ENCODE data around the gene TYMP. TPM values are rescaled to one million over a fixed set of nuclear protein-coding genes. Genes with fewer than 3 reads are reported as not detected.

TYMP gene
- total and polyA plus RNA-seq, 2 donors (not counting 3 experiments of a cell fraction or from before 2014, with no cell fraction given) = 2.0 to 2.4 TPM

GRCh38 chr22:50578776-50579310, 49.0 kb upstream of the TYMP start:
- POLR2A ChIA-PET = no interaction called here
- no peak overlapping the region for H3K27ac ChIP-seq (ENCODE audit: insufficient read depth, low read depth, low read length)
- no peak for FAIRE-seq
- intact Hi-C loops (cut with micrococcal nuclease) = loop anchor here (5.0 kb wide), 1 partner anchor 93 kb away; the partner anchor contains the start of gene SHANK3
- dilution Hi-C loops (cut with MboI; ENCODE audit: extremely low pct_ligation_motif_present, low sequenced_read_pairs) = no loop called here
- H3K79me2 ChIP-seq (ENCODE audit: control insufficient read depth, insufficient read depth, low read length) = peaks cover 8% of the 10 kb centered on the region
- H3K4me2 ChIP-seq (ENCODE audit: insufficient read depth, low read length) = no peak overlapping the region
- H3K4me1 ChIP-seq (ENCODE audit: control insufficient read depth, extremely low read depth, insufficient read depth, low read length) = peaks cover 13% of the 10 kb centered on the region
- H3K9me3 ChIP-seq (replicated peaks; ENCODE audit: control insufficient read depth, insufficient read depth, low read length) = no peaks in the 10 kb centered on the region
- TF ChIP-seq MYC (IDR thresholded peaks at IDR 0.05; ENCODE audit: low read depth, low read length) (no peak), JUN (IDR thresholded peaks at IDR 0.05; ENCODE audit: borderline replicate concordance, insufficient read depth, insufficient read length, low read depth) (no peak), POLR2AphosphoS5 (IDR thresholded peaks at IDR 0.05; ENCODE audit: insufficient read depth, low read depth, low read length) (no peak), GATA2 (IDR thresholded peaks at IDR 0.05; ENCODE audit: insufficient read depth, insufficient read length, low read depth, low read length) (no peak), CTCF (IDR thresholded peaks at IDR 0.05; ENCODE audit: extremely low read depth in 1 of 2, insufficient read depth in 1 of 2, low read depth in 1 of 2, low read length in 2 of 2) (no peak), FOS (IDR thresholded peaks at IDR 0.05; ENCODE audit: borderline replicate concordance, insufficient read depth, low read length) (no peak)
- BruUV-seq (replicated peaks) = no TSS peak
- CTCF ChIA-PET = interaction anchor here (0.8 to 5.2 kb wide), 3 partner anchors 16 to 63 kb away, joined by 3 to 91 read pairs (median 3); partner anchors contain the start of gene SYCE3
- DNase-seq (ENCODE audit: low read depth, low spot score) = no peak
- peaks cover 0 to 7% of the 10 kb centered on the region in 2 experiments for H3K36me3 ChIP-seq (ENCODE audit: control insufficient read depth in 2 of 2, extremely low read depth in 1 of 2, insufficient read depth in 2 of 2, low read length in 2 of 2)
- H3K27me3 ChIP-seq (ENCODE audit: control insufficient read depth in 2 of 2, insufficient read depth in 2 of 2, low read length in 2 of 2) = no peaks in the 10 kb centered on the region
- no peak overlapping the region for H3K9ac ChIP-seq (replicated peaks; ENCODE audit: extremely low read depth, insufficient read depth, low read length)
- H2AFZ ChIP-seq (ENCODE audit: low read depth, low read length) = no peak overlapping the region
- no peak overlapping the region for H3K4me3 ChIP-seq (replicated peaks in 1 of 3; ENCODE audit: insufficient read depth in 1 of 3, low read depth in 1 of 3, low read length in 3 of 3)
- H4K20me1 ChIP-seq (replicated peaks; ENCODE audit: control insufficient read depth, extremely low read depth, insufficient read depth, low read length) = no peaks in the 10 kb centered on the region
- no peaks in the 10 kb centered on the region for H3K9me1 ChIP-seq (replicated peaks; ENCODE audit: control insufficient read depth, extremely low read depth, insufficient read depth, low read length)

All from endothelial cell of umbilical vein (primary cell).